Left lung (tissue), 10 donors: Measurements from ENCODE around the gene CHORDC1. TPM values are rescaled to one million over a fixed set of nuclear protein-coding genes. Genes with fewer than 3 reads are reported as not detected.
A peak's percentile ranks its signal among the peaks of the same experiment; 100 is the strongest.
"Not testable (repeated sequence)": the region's sequence is repeated elsewhere in the genome, so short reads cannot be mapped to it uniquely, and the experiment has no call there.

Experiments used
- ATAC-seq: fragments of 200-7000 bp; cut with Tn5 transposase; one replicate; pipeline ENCODE4 v1.9.1; 2020; ENCODE audit warnings: moderate library complexity
- DNase-seq, 4 donors: peaks; one replicate each; pipeline ENCODE4 v3.0.0-alpha.2; 2013 to 2020
- H3K27ac ChIP-seq, 2 donors: fragments of 200-600 bp; sonication (generic) in 1 of 2; one replicate each; pipeline versions ENCODE4 v1.5.0 to v1.8.0; 2020 to 2021
- H3K27me3 ChIP-seq, 2 donors: fragments of 200-600 bp; sonication (generic) in 1 of 2; one replicate each; pipeline versions ENCODE4 v1.5.0 to v1.8.0; 2020 to 2021
- H3K36me3 ChIP-seq, 2 donors: fragments of 200-600 bp; sonication (generic) in 1 of 2; one replicate each; pipeline versions ENCODE4 v1.5.0 to v1.8.0; 2020 to 2021
- H3K4me1 ChIP-seq, 2 donors: fragments of 200-600 bp; one replicate each; pipeline ENCODE4 v1.8.0; 2021
- H3K4me3 ChIP-seq, 2 donors: fragments of 200-600 bp; sonication (generic) in 1 of 2; one replicate each; pipeline versions ENCODE4 v1.5.0 to v1.8.0; 2020 to 2021; ENCODE audit warnings: mild to moderate bottlenecking in 1 of 2
- H3K9me3 ChIP-seq, 2 donors: fragments of 200-600 bp; sonication (generic) in 1 of 2; one replicate each; pipeline versions ENCODE4 v1.5.0 to v1.8.0; 2020 to 2021
- CTCF ChIP-seq, 2 donors: fragments of 200-600 bp; sonication (generic) in 1 of 2; IDR thresholded peaks; one replicate each; pipeline versions ENCODE4 v1.5.0 to v1.8.0; 2021; ENCODE audit warnings: antibody characterized with exemption in 2 of 2
- intact Hi-C, 2 donors: fragments of 100-400 bp; cut with DNase I; formaldehyde crosslinking; loops; one replicate each; pipeline versions ENCODE4 v1.11.2 to v1.14.2; 2022
- polyA plus RNA-seq, 6 donors: library from polyadenylated mRNA; unstranded; fragments of 120-200 nt; gene quantifications; one replicate each; pipeline ENCODE4 v1.2.1, GENCODE V29; 2013; ENCODE audit not compliant: insufficient read length in 6 of 6
- total RNA-seq, 2 donors: library from RNA; stranded (reverse); fragmentation: NEBNext Ultra II Directional; extraction: Animal tissue kit (Norgen Biotek cat#: 25700); gene quantifications; one replicate each; pipeline ENCODE4 v1.2.1, GENCODE V29; 2021
- donor health status: DM: no; HTN: yes; CAD: no.
- donor health status: DM: no; HTN: no; CAD: no.

The CHORDC1 gene
- total and polyA plus RNA-seq, 8 donors, result 26.6 to 66.4 (median 52.5) TPM

GRCh38 chr11:90171359-90171758 is 51.5 kb downstream of the CHORDC1 start:
- H3K36me3 ChIP-seq, result no peaks in the 10 kb centered on the region
- intact Hi-C loops, result no loop called here
- no peak overlapping the region for H3K27ac ChIP-seq
- no peak for ATAC-seq
- no peak overlapping the region for H3K4me3 ChIP-seq
- no peaks in the 10 kb centered on the region for H3K27me3 ChIP-seq
- H3K4me1 ChIP-seq, result no peaks in the 10 kb centered on the region
- TF ChIP-seq CTCF (IDR thresholded peaks at IDR 0.05), result no peak
- no peaks in the 10 kb centered on the region for H3K9me3 ChIP-seq
- no peak for DNase-seq

GRCh38 chr11:90168571-90168970 is 54.3 kb downstream of the CHORDC1 start:
- Histone ChIP-seq H3K4me3 (no peak overlapping the region), H3K36me3 (no peaks in the 10 kb centered on the region), H3K9me3 (no peaks in the 10 kb centered on the region), H3K27me3 (no peaks in the 10 kb centered on the region), H3K27ac (no peak overlapping the region), H3K4me1 (no peaks in the 10 kb centered on the region)
- no peak for TF ChIP-seq CTCF (IDR thresholded peaks at IDR 0.05)
- DNase-seq, result no peak
- no peak for ATAC-seq
- intact Hi-C loops, result no loop called here

- H3K4me1 ChIP-seq, H3K36me3 ChIP-seq, H3K27ac ChIP-seq, H3K9me3 ChIP-seq, H3K4me3 ChIP-seq, H3K27me3 ChIP-seq, intact Hi-C loops, ATAC-seq, DNase-seq: not testable (repeated sequence)
Measured at GRCh38 chr11:90167704-90168103, 55.1 kb downstream of the CHORDC1 start.

GRCh38 chr11:90166982-90167573 is 55.8 kb downstream of the CHORDC1 start:
- intact Hi-C loops, ATAC-seq, H3K9me3 ChIP-seq, H3K36me3 ChIP-seq, H3K4me3 ChIP-seq, H3K4me1 ChIP-seq, H3K27me3 ChIP-seq, H3K27ac ChIP-seq: not testable (repeated sequence)
- peak in 1 of 4 donors; percentile 78 for DNase-seq

Other genes with a start within 250 kb of the CHORDC1 start
- gene TRIM49C, start 191.9 kb downstream of the CHORDC1 start, total RNA-seq, result not detected
- gene TRIM49C, start 191.9 kb downstream of the CHORDC1 start, polyA plus RNA-seq, result not detected
- not detected for gene UBTFL1, start 137.1 kb downstream of the CHORDC1 start, total RNA-seq
- gene UBTFL1, start 137.1 kb downstream of the CHORDC1 start, polyA plus RNA-seq, result not detected
- gene NAALAD2, start 88.4 kb downstream of the CHORDC1 start, total RNA-seq, result 1 to 10 TPM; 1.3 to 1.8 TPM
- 10 to 100 TPM; 32.2 to 58.5 (median 55.3) TPM for gene NAALAD2, start 88.4 kb downstream of the CHORDC1 start, polyA plus RNA-seq